Measurements from ENCODE around the gene CENATAC.
"Not testable (repeated sequence)": the region's sequence is repeated elsewhere in the genome, so short reads cannot be mapped to it uniquely, and the experiment has no call there.

Gene CENATAC

DNA sequence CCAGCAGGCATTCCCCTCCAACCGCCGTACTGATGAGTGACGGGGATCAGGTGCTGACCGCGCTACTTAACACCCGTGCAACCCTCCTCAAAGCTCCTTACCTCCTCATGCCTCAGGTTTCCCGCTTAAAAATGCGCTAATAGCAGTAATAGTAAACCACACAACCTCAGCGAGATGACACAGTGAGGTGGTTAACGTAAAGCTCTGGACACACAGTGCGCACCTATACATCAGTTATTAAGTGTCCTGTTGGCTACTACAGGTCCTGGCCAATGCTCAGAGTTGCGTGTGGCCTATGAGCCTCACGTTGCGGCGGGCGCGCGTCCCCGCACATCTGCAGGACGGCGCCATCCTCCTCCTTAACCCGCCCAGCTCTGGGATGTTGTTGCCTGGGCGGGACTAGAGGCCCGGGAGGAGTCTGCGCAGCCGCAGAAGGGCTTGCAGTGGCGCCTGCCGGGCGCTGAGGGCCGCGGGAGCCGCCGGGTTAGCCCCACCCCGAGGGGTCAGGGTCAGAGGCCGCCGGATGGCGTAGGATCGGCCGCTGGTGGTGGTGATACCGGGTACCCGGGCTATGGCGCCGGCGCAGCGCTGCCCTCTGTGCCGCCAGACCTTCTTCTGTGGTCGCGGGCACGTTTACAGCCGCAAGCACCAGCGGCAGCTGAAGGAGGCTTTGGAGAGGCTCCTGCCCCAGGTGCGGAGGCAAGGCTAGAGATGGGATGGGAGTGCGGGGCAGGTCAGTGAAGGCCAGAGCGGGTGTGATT is at the start of gene CENATAC:
Gene CENATAC, plus strand, starts transcription at position 512 of the 761 bp plus-strand sequence. Its CDS starts 60 bp downstream, at position 572.
- peak; percentile 97 for DNase-seq

DNA sequence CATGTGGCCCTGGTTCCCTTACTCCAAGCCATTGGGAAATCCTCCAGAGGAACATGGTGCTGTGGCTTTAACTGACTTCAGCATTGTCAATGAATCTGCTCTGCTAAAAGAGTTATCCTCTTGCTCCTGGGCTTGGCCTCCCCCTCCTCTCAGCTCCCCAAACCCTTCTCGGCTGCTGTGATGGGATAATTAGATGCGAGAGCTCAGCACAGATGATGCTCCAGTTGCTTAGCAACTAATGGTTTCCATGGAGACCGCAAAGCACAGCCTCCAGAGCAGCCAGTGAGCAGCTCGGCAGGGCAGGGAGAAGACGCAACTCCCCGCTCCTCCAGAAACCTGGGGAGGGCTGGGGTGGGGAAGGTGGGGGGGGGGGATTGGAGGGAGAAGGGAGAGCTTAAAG is 44.7 kb upstream of the CENATAC start:
- DNase-seq = no peak

- DNase-seq = not testable (repeated sequence)
These were observed 44.0 kb upstream of the CENATAC start for GRCh38 chr11:118953976-118954375.

GRCh38 chr11:118956094-118956846 is 41.7 kb upstream of the CENATAC start, which contains the start of gene UPK2:
Gene UPK2, plus strand, starts transcription at chr11:118956298. Its CDS starts 53 bp downstream, at chr11:118956351.
- peak; percentile 90 for DNase-seq

DNA sequence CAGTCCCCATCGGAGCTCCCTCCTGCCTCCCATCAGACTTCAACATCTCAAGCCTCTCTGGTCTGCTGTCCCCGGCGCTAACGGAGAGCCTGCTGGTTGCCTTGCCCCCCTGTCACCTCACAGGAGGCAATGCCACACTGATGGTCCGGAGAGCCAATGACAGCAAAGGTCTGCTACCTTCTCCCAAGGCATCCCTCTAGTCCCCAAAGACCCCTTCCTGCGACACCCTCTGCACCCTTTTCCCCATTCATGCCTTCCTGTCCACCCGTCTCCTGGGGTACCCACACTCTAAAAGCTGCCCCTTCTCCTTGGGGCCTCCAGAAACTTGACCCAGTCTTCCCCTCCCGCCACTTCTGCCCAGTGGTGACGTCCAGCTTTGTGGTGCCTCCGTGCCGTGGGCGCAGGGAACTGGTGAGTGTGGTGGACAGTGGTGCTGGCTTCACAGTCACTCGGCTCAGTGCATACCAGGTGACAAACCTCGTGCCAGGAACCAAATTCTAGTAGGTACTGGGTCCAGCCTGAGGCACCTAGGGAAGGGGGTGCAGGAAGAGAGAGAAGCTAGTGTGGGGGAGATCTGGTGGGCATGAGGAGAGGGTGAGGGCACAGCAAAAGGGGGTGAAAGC is 41.0 kb upstream of the CENATAC start:
- no peak for DNase-seq

- DNase-seq = no peak
These were observed 40.4 kb upstream of the CENATAC start for GRCh38 chr11:118957549-118957948.

DNA sequence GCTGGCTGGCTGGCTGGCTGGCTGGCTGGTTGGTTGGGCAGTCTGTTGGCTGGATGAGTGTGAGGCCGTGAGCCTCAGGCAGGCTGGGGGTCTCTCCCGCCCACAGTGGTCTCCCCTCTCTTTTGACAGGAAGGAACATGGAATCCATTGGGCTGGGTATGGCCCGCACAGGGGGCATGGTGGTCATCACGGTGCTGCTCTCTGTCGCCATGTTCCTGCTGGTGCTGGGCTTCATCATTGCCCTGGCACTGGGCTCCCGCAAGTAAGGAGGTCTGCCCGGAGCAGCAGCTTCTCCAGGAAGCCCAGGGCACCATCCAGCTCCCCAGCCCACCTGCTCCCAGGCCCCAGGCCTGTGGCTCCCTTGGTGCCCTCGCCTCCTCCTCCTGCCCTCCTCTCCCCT is 40.0 kb upstream of the CENATAC start:
- DNase-seq = no peak

GRCh38 chr11:118958577-118958976 is 39.4 kb upstream of the CENATAC start:
- DNase-seq = no peak

- no peak for DNase-seq
These were observed 36.7 kb upstream of the CENATAC start for GRCh38 chr11:118961189-118961588.

- DNase-seq = no peak
These were observed 36.3 kb upstream of the CENATAC start for GRCh38 chr11:118961591-118961990.

- not testable (repeated sequence) for DNase-seq
These were observed 28.4 kb upstream of the CENATAC start for GRCh38 chr11:118969508-118969907.

DNA sequence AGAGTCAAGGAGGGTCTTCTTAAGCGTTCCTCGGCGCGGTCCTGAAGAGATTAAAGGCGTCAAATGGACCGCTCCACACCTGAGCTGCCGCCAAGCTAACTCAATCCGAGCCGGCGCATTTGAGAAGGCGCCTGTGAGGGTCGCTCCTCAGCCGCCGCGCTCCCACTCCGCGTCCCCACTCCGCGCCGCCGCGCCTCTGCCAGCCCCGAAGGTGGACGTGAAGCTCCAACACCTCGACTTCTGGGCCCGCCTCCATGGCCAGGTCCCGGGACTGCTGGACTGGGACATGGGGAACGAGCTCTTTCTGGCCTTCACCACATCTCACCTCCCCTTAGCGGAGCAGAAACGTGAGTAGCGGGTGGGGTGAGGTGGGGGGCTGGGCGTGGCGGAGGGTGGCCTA is 26.3 kb upstream of the CENATAC start, which contains the start of gene FOXR1:
Gene FOXR1, plus strand, starts transcription at position 116 of the 400 bp plus-strand sequence. Its CDS starts 171 bp downstream, at position 287.
- no peak for DNase-seq

- DNase-seq = no peak
These were observed 24.0 kb upstream of the CENATAC start for GRCh38 chr11:118973985-118974384.

- DNase-seq = no peak
These were observed 21.9 kb upstream of the CENATAC start for GRCh38 chr11:118975771-118976709.

DNA sequence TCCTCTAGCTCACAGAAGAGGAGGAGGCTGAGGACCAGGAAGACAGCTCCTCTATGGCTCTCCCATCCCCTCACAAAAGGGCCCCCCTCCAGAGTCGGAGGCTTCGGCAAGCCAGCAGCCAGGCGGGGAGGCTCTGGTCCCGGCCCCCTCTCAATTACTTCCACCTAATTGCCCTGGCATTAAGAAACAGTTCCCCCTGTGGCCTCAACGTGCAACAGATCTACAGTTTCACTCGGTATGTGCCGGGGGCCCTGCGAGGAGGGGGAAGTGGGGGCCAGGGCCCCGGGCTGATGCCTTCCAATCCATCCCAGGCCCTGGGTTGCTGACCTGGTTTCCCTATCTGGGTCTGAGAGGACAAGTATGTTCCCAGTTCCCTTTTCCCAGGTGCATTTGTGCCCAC is 18.5 kb upstream of the CENATAC start:
- no peak for DNase-seq

DNA sequence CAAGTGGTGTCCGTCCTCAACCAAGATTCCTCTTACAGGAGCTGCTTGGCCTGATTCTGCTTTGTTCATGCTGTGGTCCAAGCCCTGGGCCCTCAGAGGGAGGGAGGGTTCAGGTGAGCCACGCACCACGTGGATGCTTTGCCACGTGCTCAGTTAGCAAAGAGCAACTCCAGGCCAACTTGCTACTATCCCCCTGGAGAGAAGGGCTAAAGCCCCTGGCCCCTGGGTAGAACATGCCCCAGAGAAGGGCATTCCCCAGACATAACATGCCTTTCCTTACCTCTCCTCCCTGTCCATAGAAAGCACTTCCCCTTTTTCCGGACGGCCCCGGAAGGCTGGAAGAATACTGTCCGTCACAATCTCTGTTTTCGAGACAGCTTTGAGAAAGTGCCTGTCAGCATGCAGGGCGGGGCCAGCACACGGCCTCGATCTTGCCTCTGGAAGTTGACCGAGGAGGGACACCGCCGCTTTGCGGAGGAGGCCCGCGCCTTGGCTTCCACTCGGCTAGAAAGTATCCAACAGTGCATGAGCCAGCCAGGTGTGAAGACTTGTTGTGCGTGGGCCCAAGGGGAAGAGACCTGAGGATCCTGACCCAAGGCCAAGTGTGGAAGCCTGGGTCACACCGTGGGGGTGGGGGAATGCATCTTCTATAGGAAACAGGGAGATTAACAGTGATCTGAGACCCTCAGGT is 17.6 kb upstream of the CENATAC start:
- DNase-seq = no peak

DNA sequence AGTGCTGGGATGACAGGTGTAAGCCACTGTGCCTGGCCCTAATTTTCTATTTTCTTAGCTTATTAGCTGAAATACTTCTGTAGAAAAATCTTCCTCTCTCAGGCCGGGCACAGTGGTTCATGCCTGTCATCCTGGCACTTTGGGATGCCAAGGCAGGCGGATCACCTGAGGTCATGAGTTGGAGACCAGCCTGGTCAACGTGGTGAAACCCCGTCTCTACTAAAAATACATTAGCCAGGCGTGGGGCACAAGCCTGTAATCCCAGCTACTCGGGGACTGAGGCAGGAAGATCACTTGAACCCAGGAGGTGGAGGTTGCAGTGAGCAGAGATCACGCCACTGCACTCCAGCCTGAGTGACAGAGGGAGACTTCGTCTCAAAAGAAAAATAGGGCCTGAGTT is 13.6 kb upstream of the CENATAC start:
- DNase-seq = not testable (repeated sequence)

DNA sequence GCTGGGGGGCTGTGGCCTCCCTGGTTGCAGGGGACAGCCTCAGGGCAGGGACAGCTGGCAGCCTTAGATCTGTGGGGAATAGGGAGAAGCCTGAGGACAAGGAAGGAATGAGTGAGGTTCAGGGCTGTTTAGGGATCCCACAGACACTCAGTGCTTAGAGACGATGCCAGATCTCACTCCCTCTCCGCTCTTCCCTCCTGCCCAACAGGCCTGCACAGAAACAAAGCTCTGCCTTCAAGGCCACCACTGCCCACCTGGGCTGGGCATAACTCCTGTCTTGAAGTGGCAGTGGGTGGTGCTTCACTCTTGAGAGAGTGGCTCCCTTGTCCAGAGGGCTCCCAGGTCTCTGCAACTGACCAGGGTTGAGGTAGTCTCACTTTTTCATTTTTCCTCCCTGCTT is 13.1 kb upstream of the CENATAC start:
- DNase-seq = no peak

DNA sequence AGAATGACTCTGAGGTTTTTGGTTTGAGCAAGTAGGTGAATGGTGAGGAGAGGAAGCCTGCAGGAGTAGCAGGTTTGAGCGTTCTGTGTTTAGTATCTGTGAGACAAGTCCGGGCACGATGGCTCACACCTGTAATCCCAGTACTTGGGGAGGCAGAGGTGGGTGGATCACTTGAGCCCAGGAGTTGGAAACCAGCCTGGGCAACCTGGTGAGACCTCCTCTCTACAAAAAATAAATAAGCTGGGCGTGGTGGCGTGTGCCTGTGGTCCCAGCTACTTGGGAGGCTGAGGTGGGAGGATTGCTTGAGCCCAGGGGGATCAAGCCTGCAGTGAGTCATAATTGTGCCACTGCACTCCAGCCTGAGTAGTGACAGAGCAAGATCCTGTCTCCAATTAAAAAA is 9.7 kb upstream of the CENATAC start:
- no peak for DNase-seq

GRCh38 chr11:118991486-118992038 is 6.4 kb upstream of the CENATAC start:
- not testable (repeated sequence) for DNase-seq

- DNase-seq = peak; percentile 29
These were observed 862 bp upstream of the CENATAC start for GRCh38 chr11:118996926-118997626.

All from stimulated activated CD4-positive, alpha-beta T cell treated with anti-CD3 and anti-CD28 coated beads, Interleukin-4, amount 100 ng/mL, for 1 hour (primary cell).